ENCODE data around the gene TRDN.
"Not testable (repeated sequence)": the region's sequence is repeated elsewhere in the genome, so short reads cannot be mapped to it uniquely, and the experiment has no call there.

DNA sequence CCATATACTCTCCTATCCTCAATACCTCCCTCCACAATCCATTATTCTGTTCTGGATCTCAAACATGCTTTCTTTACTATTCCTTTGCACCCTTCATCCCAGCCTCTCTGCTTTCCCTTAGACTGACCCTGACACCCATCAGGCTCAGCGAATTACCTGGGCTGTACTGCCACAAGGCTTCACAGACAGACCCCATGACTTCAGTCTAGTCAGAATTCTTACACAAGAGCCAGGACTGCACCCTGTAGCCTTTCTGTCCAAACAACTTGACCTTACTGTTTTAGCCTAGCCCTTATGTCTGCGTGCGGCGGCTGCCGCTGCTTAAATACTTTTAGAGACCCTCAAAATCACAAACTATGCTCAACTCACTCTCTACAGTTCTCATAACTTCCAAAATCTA, 76.9 kb downstream of the TRDN start:
- TF ChIP-seq, protein P1, sequence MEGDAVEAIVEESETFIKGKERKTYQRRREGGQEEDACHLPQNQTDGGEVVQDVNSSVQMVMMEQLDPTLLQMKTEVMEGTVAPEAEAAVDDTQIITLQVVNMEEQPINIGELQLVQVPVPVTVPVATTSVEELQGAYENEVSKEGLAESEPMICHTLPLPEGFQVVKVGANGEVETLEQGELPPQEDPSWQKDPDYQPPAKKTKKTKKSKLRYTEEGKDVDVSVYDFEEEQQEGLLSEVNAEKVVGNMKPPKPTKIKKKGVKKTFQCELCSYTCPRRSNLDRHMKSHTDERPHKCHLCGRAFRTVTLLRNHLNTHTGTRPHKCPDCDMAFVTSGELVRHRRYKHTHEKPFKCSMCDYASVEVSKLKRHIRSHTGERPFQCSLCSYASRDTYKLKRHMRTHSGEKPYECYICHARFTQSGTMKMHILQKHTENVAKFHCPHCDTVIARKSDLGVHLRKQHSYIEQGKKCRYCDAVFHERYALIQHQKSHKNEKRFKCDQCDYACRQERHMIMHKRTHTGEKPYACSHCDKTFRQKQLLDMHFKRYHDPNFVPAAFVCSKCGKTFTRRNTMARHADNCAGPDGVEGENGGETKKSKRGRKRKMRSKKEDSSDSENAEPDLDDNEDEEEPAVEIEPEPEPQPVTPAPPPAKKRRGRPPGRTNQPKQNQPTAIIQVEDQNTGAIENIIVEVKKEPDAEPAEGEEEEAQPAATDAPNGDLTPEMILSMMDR (IDR thresholded peaks at IDR 0.05): not testable (repeated sequence)
- not testable (repeated sequence) for TF ChIP-seq POLR2A (IDR thresholded peaks at IDR 0.05)

Data from breast epithelium (tissue), 3 donors.